HG02938 (cell line): ENCODE data around the gene MYOZ3.
A peak's percentile ranks its signal among the peaks of the same experiment; 100 is the strongest.

Experiments
- ATAC-seq: cut with Tn5 transposase; IDR thresholded peaks from one replicate; pipeline ENCODE4 v1.9.1; 2021; ENCODE audit warnings: mild to moderate bottlenecking, moderate library complexity; ENCODE audit not compliant: unreplicated experiment

Gene MYOZ3

GRCh38 chr5:150642567-150642927 lies 18.5 kb upstream of the MYOZ3 start:
- ATAC-seq, result no peak

GRCh38 chr5:150642991-150643710 lies 17.9 kb upstream of the MYOZ3 start:
- no peak for ATAC-seq

GRCh38 chr5:150644058-150644457 lies 17.0 kb upstream of the MYOZ3 start:
- no peak for ATAC-seq

GRCh38 chr5:150644514-150644913 lies 16.5 kb upstream of the MYOZ3 start:
- ATAC-seq, result no peak

GRCh38 chr5:150645070-150645700 lies 15.9 kb upstream of the MYOZ3 start:
- ATAC-seq, result no peak

- ATAC-seq, result no peak
Observed at GRCh38 chr5:150647275-150648251, 13.5 kb upstream of the MYOZ3 start.

GRCh38 chr5:150648294-150649107 lies 12.6 kb upstream of the MYOZ3 start:
- no peak for ATAC-seq

- no peak for ATAC-seq
Observed at GRCh38 chr5:150649108-150650020, 11.7 kb upstream of the MYOZ3 start.

GRCh38 chr5:150650021-150651006 lies 10.7 kb upstream of the MYOZ3 start:
- ATAC-seq, result no peak

GRCh38 chr5:150651382-150651781 lies 9.7 kb upstream of the MYOZ3 start:
- ATAC-seq, result no peak

- no peak for ATAC-seq
Observed at GRCh38 chr5:150651924-150652671, 9.0 kb upstream of the MYOZ3 start.

GRCh38 chr5:150653145-150653761 lies 7.8 kb upstream of the MYOZ3 start:
- no peak for ATAC-seq

GRCh38 chr5:150653762-150654556 lies 7.1 kb upstream of the MYOZ3 start:
- ATAC-seq, result no peak

- ATAC-seq, result no peak
Observed at GRCh38 chr5:150655221-150655620, 5.8 kb upstream of the MYOZ3 start.

GRCh38 chr5:150656191-150657132 lies 4.6 kb upstream of the MYOZ3 start:
- ATAC-seq, result peak; percentile 79
